Inferior parietal cortex (tissue), 1 donor: ENCODE results near the gene PEAK1.
A peak's percentile ranks its signal among the peaks of the same experiment; 100 is the strongest.

Experiments used
- DNase-seq: peaks from one replicate; pipeline ENCODE4 v3.0.0-alpha.2; 2016; ENCODE audit errors: extremely low spot score

Gene PEAK1

GRCh38 chr15:77367631-77368030, 52.3 kb downstream of the PEAK1 start:
- DNase-seq, result no peak

- DNase-seq, result no peak
Observed at GRCh38 chr15:77361456-77361855, 58.4 kb downstream of the PEAK1 start.

GRCh38 chr15:77358545-77359240, 61.2 kb downstream of the PEAK1 start:
- DNase-seq, result no peak

- no peak for DNase-seq
Observed at GRCh38 chr15:77356305-77356704, 63.6 kb downstream of the PEAK1 start.

- DNase-seq, result no peak
Observed at GRCh38 chr15:77355321-77355720, 64.6 kb downstream of the PEAK1 start.

- DNase-seq, result no peak
Observed at GRCh38 chr15:77354063-77354462, 65.8 kb downstream of the PEAK1 start.

- DNase-seq, result no peak
Observed at GRCh38 chr15:77352887-77353286, 67.0 kb downstream of the PEAK1 start.

GRCh38 chr15:77350792-77351191, 69.1 kb downstream of the PEAK1 start:
- no peak for DNase-seq

- DNase-seq, result no peak
Observed at GRCh38 chr15:77349666-77350065, 70.2 kb downstream of the PEAK1 start.

- no peak for DNase-seq
Observed at GRCh38 chr15:77348511-77348910, 71.4 kb downstream of the PEAK1 start.

GRCh38 chr15:77347197-77347596, 72.7 kb downstream of the PEAK1 start:
- no peak for DNase-seq

GRCh38 chr15:77346245-77347036, 73.5 kb downstream of the PEAK1 start:
- DNase-seq, result no peak

GRCh38 chr15:77342807-77343206, 77.1 kb downstream of the PEAK1 start:
- no peak for DNase-seq

GRCh38 chr15:77340245-77340644, 79.7 kb downstream of the PEAK1 start:
- no peak for DNase-seq

- no peak for DNase-seq
Observed at GRCh38 chr15:77336006-77336405, 83.9 kb downstream of the PEAK1 start.

GRCh38 chr15:77335298-77335697, 84.6 kb downstream of the PEAK1 start:
- DNase-seq, result peak; percentile 29

- DNase-seq, result no peak
Observed at GRCh38 chr15:77333166-77333565, 86.7 kb downstream of the PEAK1 start.

- DNase-seq, result no peak
Observed at GRCh38 chr15:77329202-77329601, 90.7 kb downstream of the PEAK1 start.

- DNase-seq, result no peak
Observed at GRCh38 chr15:77327844-77328529, 91.9 kb downstream of the PEAK1 start.

- no peak for DNase-seq
Observed at GRCh38 chr15:77327168-77327567, 92.7 kb downstream of the PEAK1 start.

- DNase-seq, result no peak
Observed at GRCh38 chr15:77326366-77326765, 93.5 kb downstream of the PEAK1 start.

GRCh38 chr15:77312523-77312922, 107.4 kb downstream of the PEAK1 start:
- no peak for DNase-seq
